GF-D8 (cell line): Measurements from ENCODE around the gene COPS8.

Experiments
- DNase-seq: peaks from one replicate; lab custom pipeline; 2025; lab: John Stamatoyannopoulos, UW

The COPS8 gene

GRCh38 chr2:237097911-237098702 lies 12.4 kb downstream of the COPS8 start:
- no peak for DNase-seq

GRCh38 chr2:237099804-237100203 lies 14.1 kb downstream of the COPS8 start:
- no peak for DNase-seq

GRCh38 chr2:237101118-237101979 lies 15.7 kb downstream of the COPS8 start:
- DNase-seq: no peak

GRCh38 chr2:237102428-237102827 lies 16.7 kb downstream of the COPS8 start:
- DNase-seq: no peak

GRCh38 chr2:237109421-237109934 lies 23.8 kb downstream of the COPS8 start:
- no peak for DNase-seq

GRCh38 chr2:237113026-237113795 lies 27.5 kb downstream of the COPS8 start:
- no peak for DNase-seq

GRCh38 chr2:237115870-237116269 lies 30.2 kb downstream of the COPS8 start:
- no peak for DNase-seq

- DNase-seq: no peak
These were observed 30.7 kb downstream of the COPS8 start for GRCh38 chr2:237116431-237116830.

GRCh38 chr2:237118025-237118424 lies 32.3 kb downstream of the COPS8 start:
- no peak for DNase-seq

GRCh38 chr2:237118561-237119155 lies 33.0 kb downstream of the COPS8 start:
- no peak for DNase-seq

GRCh38 chr2:237120916-237121315 lies 35.2 kb downstream of the COPS8 start:
- no peak for DNase-seq

- no peak for DNase-seq
These were observed 35.6 kb downstream of the COPS8 start for GRCh38 chr2:237121321-237121720.

GRCh38 chr2:237122214-237122666 lies 36.6 kb downstream of the COPS8 start:
- DNase-seq: no peak

- no peak for DNase-seq
These were observed 39.1 kb downstream of the COPS8 start for GRCh38 chr2:237124820-237125219.

GRCh38 chr2:237125967-237126366 lies 40.3 kb downstream of the COPS8 start:
- DNase-seq: no peak

GRCh38 chr2:237126519-237127174 lies 41.0 kb downstream of the COPS8 start:
- DNase-seq: no peak

GRCh38 chr2:237128026-237128703 lies 42.5 kb downstream of the COPS8 start:
- DNase-seq: no peak

GRCh38 chr2:237128845-237129592 lies 43.3 kb downstream of the COPS8 start:
- DNase-seq: no peak

- no peak for DNase-seq
These were observed 44.1 kb downstream of the COPS8 start for GRCh38 chr2:237129625-237130263.
